WERI-Rb-1 (cell line): Measurements from ENCODE around the gene RAD51B.

ENCODE experiments used
- DNase-seq: peaks from one replicate; pipeline ENCODE4 v3.0.0-alpha.2; 2020
- H3K27ac ChIP-seq: fragments of 250-450 bp; sonication (Bioruptor Pico); 2 replicates; pipeline ENCODE4 v1.5.1; 2020; ENCODE audit warnings: mild to moderate bottlenecking, moderate library complexity
- H3K27me3 ChIP-seq: fragments of 250-450 bp; sonication (Bioruptor Pico); 2 replicates; pipeline ENCODE4 v1.5.1; 2021; ENCODE audit warnings: mild to moderate bottlenecking, low read depth, moderate library complexity; ENCODE audit not compliant: insufficient read depth, severe bottlenecking
- H3K36me3 ChIP-seq: fragments of 250-450 bp; sonication (Bioruptor Pico); 2 replicates; pipeline ENCODE4 v1.5.1; 2020; ENCODE audit warnings: mild to moderate bottlenecking, moderate library complexity
- H3K4me3 ChIP-seq: 2 replicates; pipeline ENCODE4 v1.5.1; 2011; ENCODE audit warnings: low read depth, mild to moderate bottlenecking, control low read depth, low read length
- H3K9me3 ChIP-seq: fragments of 250-450 bp; sonication (Bioruptor Pico); 2 replicates; pipeline ENCODE4 v1.5.1; 2021; ENCODE audit warnings: mild to moderate bottlenecking, moderate library complexity; ENCODE audit not compliant: severe bottlenecking
- TF ChIP-seq, protein P1 (sequence below): IDR thresholded peaks from 2 replicates; pipeline ENCODE4 v1.5.1; 2011; ENCODE audit warnings: low read depth, mild to moderate bottlenecking, control low read depth, inconsistent platforms, low read length

The RAD51B gene

DNA sequence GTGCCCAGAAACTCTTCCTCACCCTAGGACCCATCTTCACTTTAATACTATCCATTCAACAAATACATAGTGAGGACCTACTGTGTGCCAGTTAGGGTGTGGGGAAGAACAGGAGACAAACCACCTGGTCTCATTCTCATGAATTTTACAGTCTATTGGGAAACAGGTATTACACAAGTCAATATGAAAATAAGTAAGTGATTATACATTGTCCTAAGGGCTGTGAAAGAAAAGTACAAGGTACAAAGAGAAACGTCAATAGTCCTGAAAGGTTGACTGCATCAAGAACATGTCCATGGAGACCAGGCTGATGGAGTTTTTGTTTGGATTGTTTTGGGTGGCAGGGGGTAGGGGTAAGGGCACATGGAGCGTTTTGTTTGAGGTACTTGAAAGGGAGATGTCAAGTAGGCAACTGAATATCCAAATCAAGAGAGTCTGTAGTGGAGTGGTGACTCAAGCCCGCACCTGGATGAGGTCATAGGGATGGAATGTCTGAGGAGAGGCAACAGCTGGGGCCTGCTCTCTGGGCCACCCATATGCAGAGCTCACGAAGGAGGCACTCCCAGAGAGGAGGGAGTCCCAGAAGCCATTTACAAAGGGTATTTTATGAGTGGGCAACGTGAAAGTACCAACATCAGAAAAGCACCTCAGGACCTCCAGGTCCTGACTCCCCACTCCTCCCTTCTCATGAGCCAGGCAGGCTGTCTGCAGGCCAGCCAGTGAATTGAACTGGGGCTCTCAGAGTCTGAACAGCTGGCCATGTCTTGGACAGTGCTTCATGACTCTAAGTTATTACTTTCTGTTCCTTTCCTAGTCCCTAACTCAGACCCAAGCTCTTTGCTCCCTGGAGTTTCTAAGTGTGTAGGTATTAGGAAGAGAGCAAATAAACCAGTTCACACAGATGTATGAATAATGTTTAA, 701.3 kb downstream of the RAD51B start:
- peaks cover 5% of the 10 kb centered on the region for H3K9me3 ChIP-seq
- H3K36me3 ChIP-seq, result no peaks in the 10 kb centered on the region
- H3K27me3 ChIP-seq, result no peaks in the 10 kb centered on the region
- H3K27ac ChIP-seq, result no peak overlapping the region
- DNase-seq, result no peak
- TF ChIP-seq, protein P1, sequence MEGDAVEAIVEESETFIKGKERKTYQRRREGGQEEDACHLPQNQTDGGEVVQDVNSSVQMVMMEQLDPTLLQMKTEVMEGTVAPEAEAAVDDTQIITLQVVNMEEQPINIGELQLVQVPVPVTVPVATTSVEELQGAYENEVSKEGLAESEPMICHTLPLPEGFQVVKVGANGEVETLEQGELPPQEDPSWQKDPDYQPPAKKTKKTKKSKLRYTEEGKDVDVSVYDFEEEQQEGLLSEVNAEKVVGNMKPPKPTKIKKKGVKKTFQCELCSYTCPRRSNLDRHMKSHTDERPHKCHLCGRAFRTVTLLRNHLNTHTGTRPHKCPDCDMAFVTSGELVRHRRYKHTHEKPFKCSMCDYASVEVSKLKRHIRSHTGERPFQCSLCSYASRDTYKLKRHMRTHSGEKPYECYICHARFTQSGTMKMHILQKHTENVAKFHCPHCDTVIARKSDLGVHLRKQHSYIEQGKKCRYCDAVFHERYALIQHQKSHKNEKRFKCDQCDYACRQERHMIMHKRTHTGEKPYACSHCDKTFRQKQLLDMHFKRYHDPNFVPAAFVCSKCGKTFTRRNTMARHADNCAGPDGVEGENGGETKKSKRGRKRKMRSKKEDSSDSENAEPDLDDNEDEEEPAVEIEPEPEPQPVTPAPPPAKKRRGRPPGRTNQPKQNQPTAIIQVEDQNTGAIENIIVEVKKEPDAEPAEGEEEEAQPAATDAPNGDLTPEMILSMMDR, result no peak
- no peak overlapping the region for H3K4me3 ChIP-seq

DNA sequence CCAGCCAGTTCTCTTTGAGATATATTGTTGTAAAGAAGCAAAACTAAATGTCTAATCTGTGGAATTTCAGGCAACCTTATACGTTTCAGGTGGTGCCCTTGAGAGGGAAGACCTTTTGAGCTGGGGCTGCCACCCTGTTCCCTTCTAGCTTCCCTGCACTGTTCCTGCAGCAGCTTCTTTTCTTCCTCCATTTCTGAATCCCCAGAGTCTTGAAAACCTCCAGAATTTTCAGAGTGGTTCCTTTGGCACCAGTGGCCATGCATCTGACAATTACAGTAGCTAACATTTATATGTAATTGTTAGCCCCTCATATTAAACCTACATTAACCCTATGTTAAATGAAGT, 702.0 kb downstream of the RAD51B start:
- no peaks in the 10 kb centered on the region for H3K36me3 ChIP-seq
- peaks cover 5% of the 10 kb centered on the region for H3K9me3 ChIP-seq
- no peak overlapping the region for H3K4me3 ChIP-seq
- no peak overlapping the region for H3K27ac ChIP-seq
- TF ChIP-seq, protein P1, result no peak
- no peaks in the 10 kb centered on the region for H3K27me3 ChIP-seq
- no peak for DNase-seq

DNA sequence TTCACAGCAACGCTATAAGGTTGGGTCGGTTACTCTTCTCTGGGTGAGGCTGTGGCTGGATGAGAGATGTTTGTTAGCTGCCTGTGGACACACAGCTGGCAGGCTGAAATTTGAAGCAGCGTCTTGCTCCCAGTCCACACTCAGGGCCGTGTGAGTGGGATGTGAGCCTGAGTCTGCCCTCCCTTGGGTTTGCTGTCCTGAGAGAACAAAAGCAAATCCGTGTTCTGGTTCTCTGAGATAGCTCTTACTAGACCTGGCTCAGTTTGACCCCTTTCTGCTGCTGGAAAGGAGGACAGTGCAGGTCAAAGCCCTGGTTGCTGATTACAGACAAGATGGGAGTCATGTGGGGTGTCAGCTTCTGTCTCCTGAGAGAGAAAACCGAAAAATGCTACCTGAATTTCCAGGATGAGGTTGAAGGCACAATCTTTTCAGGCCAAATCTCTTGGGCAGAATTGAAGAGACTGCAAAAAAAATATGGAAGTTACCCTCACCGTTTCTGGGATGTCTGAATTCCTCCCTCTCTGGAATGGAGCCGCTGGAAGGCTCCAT, 702.5 kb downstream of the RAD51B start:
- H3K27me3 ChIP-seq, result no peaks in the 10 kb centered on the region
- DNase-seq, result no peak
- TF ChIP-seq, protein P1, result no peak
- no peaks in the 10 kb centered on the region for H3K36me3 ChIP-seq
- no peak overlapping the region for H3K27ac ChIP-seq
- peaks cover 5% of the 10 kb centered on the region for H3K9me3 ChIP-seq
- H3K4me3 ChIP-seq, result no peak overlapping the region

DNA sequence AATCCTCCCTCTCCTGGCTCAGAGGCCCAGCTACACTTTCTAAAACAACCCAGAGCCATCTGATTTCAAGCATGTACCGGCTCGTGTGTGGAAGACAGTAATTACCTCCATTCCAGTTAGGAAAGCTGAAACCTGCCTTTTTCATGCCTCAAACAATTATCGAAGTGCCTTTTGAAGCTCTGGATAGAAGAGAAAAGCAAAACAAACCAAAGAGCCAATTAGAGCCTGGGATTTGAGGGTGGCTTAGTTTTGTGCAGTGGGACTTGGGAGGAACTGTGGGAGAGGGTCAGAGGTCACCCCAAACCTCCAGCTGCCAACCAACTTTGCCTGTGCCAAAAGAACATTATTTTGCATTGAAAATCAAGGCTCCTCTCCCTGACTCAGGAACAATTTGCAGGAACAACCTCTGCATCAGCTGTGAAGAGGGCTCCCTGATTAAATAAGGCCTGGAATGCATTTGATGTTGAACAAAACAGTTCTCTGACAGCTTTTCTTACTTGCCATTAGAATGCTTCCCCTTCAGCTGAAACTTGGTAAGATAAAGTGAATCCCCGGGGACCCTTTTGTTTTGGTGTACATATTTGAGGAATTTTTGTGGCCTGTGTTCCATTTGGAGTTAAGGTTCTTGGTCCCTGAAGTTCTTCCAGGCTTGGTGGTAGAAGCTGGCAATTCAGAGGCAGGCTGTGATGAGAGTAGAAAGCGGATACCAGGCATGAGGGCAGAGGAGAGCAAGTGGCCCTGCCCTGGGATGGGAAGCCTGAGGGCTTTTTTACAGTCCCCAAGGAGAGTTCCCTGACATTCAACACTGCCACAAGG, 703.1 kb downstream of the RAD51B start:
- TF ChIP-seq, protein P1, result no peak
- Histone ChIP-seq H3K4me3 (no peak overlapping the region), H3K36me3 (no peaks in the 10 kb centered on the region), H3K27me3 (no peaks in the 10 kb centered on the region), H3K9me3 (peaks cover 5% of the 10 kb centered on the region), H3K27ac (no peak overlapping the region)
- DNase-seq, result no peak

DNA sequence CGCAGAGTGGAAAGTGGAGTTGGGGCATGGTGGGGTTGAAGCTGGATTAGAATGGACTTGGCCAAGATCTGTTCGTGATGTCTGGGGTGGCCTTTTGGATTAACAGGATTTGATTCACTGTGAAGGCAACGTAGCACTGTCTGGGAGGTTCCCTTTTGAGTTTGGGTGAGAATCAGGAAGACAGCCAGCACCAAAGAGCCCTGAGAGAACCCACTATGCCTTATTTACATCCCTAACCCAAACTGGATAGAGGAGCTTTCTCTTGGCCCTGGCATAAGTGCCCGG, 703.7 kb downstream of the RAD51B start:
- no peaks in the 10 kb centered on the region for H3K36me3 ChIP-seq
- no peak overlapping the region for H3K27ac ChIP-seq

More for the DNA sequence above, 703.7 kb downstream of the RAD51B start:
- Histone ChIP-seq H3K9me3 (peaks cover 5% of the 10 kb centered on the region), H3K27me3 (no peaks in the 10 kb centered on the region), H3K4me3 (no peak overlapping the region)
- TF ChIP-seq, protein P1, result no peak
- DNase-seq, result no peak
